SU-DHL-6 (cell line): Measurements from ENCODE around the gene RPL12.

Source experiments
- H2AFZ ChIP-seq: fragments of 200-600 bp; sonication (generic); 2 replicates; pipeline ENCODE4 v1.6.1; 2014; ENCODE audit warnings: low read depth, mild to moderate bottlenecking, moderate library complexity, mixed read lengths, antibody characterized with exemption, low read length; ENCODE audit not compliant: severe bottlenecking
- H3F3A ChIP-seq: fragments of 200-600 bp; shearing (Covaris generic); 2 replicates; pipeline ENCODE4 v1.6.0; 2016; ENCODE audit warnings: antibody characterized with exemption, mild to moderate bottlenecking; ENCODE audit not compliant: insufficient read depth
- H3K27ac ChIP-seq: fragments of 200-600 bp; sonication (generic); 2 replicates; pipeline ENCODE4 v1.5.1; 2016; ENCODE audit warnings: low read depth, mild to moderate bottlenecking, low read length, moderate library complexity, mixed read lengths
- H3K27me3 ChIP-seq: fragments of 200-600 bp; sonication (generic), shearing (Covaris generic); 2 replicates; pipeline ENCODE4 v1.6.0; 2014; ENCODE audit warnings: mild to moderate bottlenecking, low read length
- H3K36me3 ChIP-seq: fragments of 200-600 bp; sonication (generic); 2 replicates; pipeline ENCODE4 v1.6.1; 2014; ENCODE audit warnings: mild to moderate bottlenecking, low read length, mixed read lengths
- H3K4me2 ChIP-seq: fragments of 300-600, 200-600 bp; shearing (Covaris generic), sonication (generic); 2 replicates; pipeline ENCODE4 v1.6.0; 2014; ENCODE audit warnings: low read length, low read depth, mild to moderate bottlenecking; ENCODE audit not compliant: poor library complexity, severe bottlenecking
- H3K4me3 ChIP-seq: fragments of 200-600 bp; sonication (generic); 2 replicates; pipeline ENCODE4 v1.5.1; 2014; ENCODE audit warnings: antibody characterized with exemption, low read length, mild to moderate bottlenecking, mixed read lengths; ENCODE audit not compliant: insufficient read depth, poor library complexity, severe bottlenecking
- H3K79me2 ChIP-seq: fragments of 200-600 bp; sonication (generic); 2 replicates; pipeline ENCODE4 v1.6.1; 2014; ENCODE audit warnings: mild to moderate bottlenecking, low read length, moderate library complexity; ENCODE audit not compliant: insufficient read depth
- H3K9ac ChIP-seq: fragments of 200-600 bp; sonication (generic); 2 replicates; pipeline ENCODE4 v1.7.0; 2014; ENCODE audit warnings: mild to moderate bottlenecking, low read length
- H3K9me2 ChIP-seq: fragments of 200-600 bp; sonication (generic); replicated peaks from 2 replicates; pipeline ENCODE4 v1.6.1; 2014; ENCODE audit warnings: low read length; ENCODE audit not compliant: insufficient read depth
- H3K9me3 ChIP-seq: fragments of 200-600 bp; sonication (generic); 2 replicates; pipeline ENCODE4 v1.6.1; 2014; ENCODE audit warnings: low read length, mixed read lengths; ENCODE audit not compliant: insufficient read depth
- H4K20me1 ChIP-seq: fragments of 200-600 bp; sonication (generic); 2 replicates; pipeline ENCODE4 v1.6.1; 2014; ENCODE audit warnings: low read depth, mild to moderate bottlenecking, antibody characterized with exemption, low read length, moderate library complexity, mixed read lengths
- EZH2phosphoT487 ChIP-seq: fragments of 200-600 bp; sonication (generic), shearing (Covaris generic); conservative IDR thresholded peaks from 2 replicates; pipeline ENCODE4 v1.6.1; 2018; ENCODE audit warnings: mild to moderate bottlenecking, antibody characterized with exemption, low read length, moderate library complexity, mixed read lengths
- TF ChIP-seq, protein P1 (sequence below): fragments of 200-600 bp; sonication (generic); IDR thresholded peaks from one replicate; pipeline ENCODE4 v1.5.1; 2017; ENCODE audit warnings: antibody characterized with exemption, mild to moderate bottlenecking, low read length, moderate library complexity; ENCODE audit not compliant: insufficient read depth, poor library complexity, severe bottlenecking

The RPL12 gene

DNA sequence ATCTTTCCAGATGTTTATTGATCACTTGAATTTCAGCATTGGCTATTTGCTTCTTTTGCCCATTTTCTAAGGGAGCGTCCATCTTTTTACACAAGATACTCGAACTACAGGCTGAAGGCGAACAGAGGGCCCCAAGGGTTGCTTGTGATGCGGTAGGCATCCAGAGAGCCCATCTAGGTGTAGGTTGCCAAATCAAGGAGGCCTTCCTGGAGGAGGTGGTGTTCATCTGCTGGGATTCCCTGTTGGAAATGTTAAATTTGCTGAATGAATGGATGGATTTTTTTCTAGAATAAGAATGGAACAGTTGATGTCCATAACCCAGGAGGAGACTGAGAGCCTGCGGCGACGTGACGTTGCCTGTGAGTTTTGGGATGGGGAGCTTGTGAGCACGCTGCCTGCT, 31.5 kb upstream of the RPL12 start:
- no peak overlapping the region for H3K4me2 ChIP-seq
- H3K27me3 ChIP-seq, result no peaks in the 10 kb centered on the region
- TF ChIP-seq, protein P1, sequence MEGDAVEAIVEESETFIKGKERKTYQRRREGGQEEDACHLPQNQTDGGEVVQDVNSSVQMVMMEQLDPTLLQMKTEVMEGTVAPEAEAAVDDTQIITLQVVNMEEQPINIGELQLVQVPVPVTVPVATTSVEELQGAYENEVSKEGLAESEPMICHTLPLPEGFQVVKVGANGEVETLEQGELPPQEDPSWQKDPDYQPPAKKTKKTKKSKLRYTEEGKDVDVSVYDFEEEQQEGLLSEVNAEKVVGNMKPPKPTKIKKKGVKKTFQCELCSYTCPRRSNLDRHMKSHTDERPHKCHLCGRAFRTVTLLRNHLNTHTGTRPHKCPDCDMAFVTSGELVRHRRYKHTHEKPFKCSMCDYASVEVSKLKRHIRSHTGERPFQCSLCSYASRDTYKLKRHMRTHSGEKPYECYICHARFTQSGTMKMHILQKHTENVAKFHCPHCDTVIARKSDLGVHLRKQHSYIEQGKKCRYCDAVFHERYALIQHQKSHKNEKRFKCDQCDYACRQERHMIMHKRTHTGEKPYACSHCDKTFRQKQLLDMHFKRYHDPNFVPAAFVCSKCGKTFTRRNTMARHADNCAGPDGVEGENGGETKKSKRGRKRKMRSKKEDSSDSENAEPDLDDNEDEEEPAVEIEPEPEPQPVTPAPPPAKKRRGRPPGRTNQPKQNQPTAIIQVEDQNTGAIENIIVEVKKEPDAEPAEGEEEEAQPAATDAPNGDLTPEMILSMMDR, result no peak
- TF ChIP-seq EZH2phosphoT487, result no peak
- H3K9me2 ChIP-seq, result no peaks in the 10 kb centered on the region
- H3K4me3 ChIP-seq, result no peak overlapping the region
- H3K9me3 ChIP-seq, result no peaks in the 10 kb centered on the region
- no peak overlapping the region for H3K9ac ChIP-seq
- H3K79me2 ChIP-seq, result no peaks in the 10 kb centered on the region
- H4K20me1 ChIP-seq, result no peaks in the 10 kb centered on the region
- 0 out of 2 replicates have a peak, but pooled peaks cover 3% of the 10 kb centered on the region for H3K36me3 ChIP-seq
- H3K27ac ChIP-seq, result no peak overlapping the region
- H3F3A ChIP-seq, result no peaks in the 10 kb centered on the region
- H2AFZ ChIP-seq, result no peak overlapping the region

DNA sequence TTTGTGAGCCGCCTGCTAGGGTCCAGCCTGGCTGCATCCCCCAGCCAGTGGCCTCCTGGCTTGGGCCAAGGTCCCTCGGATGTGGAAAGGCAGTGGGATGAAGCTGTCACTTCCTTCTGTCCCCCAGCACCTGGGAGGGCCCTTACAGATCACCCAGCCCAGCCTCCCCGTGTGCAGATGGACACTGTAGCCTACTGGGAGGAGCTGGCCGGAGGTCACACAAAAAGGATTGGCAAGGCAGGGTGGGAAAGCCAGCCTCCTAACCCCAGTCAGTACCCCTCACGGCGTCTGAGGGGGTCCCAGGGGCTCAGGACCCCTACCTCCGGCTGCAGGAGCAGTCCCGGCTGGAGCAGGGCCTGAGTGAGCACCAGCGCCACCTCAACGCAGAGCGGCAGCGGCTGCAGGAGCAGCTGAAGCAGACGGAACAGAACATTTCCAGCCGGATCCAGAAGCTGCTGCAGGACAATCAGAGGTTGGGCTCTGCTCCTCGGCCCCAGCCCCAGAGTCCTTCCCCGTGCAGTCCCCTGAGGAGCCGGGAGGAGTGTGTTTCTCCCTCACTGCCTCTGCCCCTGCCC, 28.4 kb upstream of the RPL12 start:
- H3K27ac ChIP-seq, result no peak overlapping the region
- H3F3A ChIP-seq, result no peaks in the 10 kb centered on the region
- no peak overlapping the region for H3K9ac ChIP-seq
- no peak overlapping the region for H3K4me2 ChIP-seq
- no peaks in the 10 kb centered on the region for H4K20me1 ChIP-seq
- H3K9me3 ChIP-seq, result no peaks in the 10 kb centered on the region
- H3K4me3 ChIP-seq, result no peak overlapping the region
- H3K79me2 ChIP-seq, result no peaks in the 10 kb centered on the region
- H2AFZ ChIP-seq, result no peak overlapping the region
- H3K9me2 ChIP-seq, result no peaks in the 10 kb centered on the region
- 0 out of 2 replicates have a peak, but pooled peaks cover 3% of the 10 kb centered on the region for H3K36me3 ChIP-seq
- H3K27me3 ChIP-seq, result no peaks in the 10 kb centered on the region
- TF ChIP-seq, protein P1, result no peak
- TF ChIP-seq EZH2phosphoT487, result no peak

DNA sequence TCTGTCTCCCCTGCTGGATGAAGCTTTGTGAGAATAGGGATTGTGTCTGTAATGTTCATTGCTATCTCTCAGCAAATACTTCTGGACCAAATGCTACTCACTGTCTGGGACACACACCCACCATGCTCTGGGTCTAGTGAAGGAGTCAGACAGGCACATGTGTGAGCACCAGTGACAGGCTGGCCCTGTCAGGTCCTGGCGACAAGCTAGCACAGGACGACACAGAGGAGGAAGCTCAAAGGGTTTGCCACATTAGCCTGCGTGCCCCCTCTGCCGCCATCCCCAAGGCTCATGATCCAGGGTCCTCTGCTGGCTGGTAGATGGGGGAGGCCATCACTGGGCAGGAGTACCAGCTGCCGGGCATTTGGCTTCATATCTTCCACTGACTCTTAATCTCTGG, 23.4 kb upstream of the RPL12 start:
- H3K4me3 ChIP-seq, result no peak overlapping the region

More for the DNA sequence above, 23.4 kb upstream of the RPL12 start:
- no peaks in the 10 kb centered on the region for H3K79me2 ChIP-seq
- no peaks in the 10 kb centered on the region for H3F3A ChIP-seq
- H3K27me3 ChIP-seq, result no peaks in the 10 kb centered on the region
- no peaks in the 10 kb centered on the region for H4K20me1 ChIP-seq
- H3K27ac ChIP-seq, result no peak overlapping the region
- TF ChIP-seq EZH2phosphoT487, result no peak
- TF ChIP-seq, protein P1, result no peak
- H2AFZ ChIP-seq, result no peak overlapping the region
- H3K9me2 ChIP-seq, result no peaks in the 10 kb centered on the region
- H3K9ac ChIP-seq, result no peak overlapping the region
- H3K4me2 ChIP-seq, result no peak overlapping the region
- H3K9me3 ChIP-seq, result no peaks in the 10 kb centered on the region
- no peaks in the 10 kb centered on the region for H3K36me3 ChIP-seq
